Measurements from ENCODE around the gene DRC7.

DRC7 gene

DNA sequence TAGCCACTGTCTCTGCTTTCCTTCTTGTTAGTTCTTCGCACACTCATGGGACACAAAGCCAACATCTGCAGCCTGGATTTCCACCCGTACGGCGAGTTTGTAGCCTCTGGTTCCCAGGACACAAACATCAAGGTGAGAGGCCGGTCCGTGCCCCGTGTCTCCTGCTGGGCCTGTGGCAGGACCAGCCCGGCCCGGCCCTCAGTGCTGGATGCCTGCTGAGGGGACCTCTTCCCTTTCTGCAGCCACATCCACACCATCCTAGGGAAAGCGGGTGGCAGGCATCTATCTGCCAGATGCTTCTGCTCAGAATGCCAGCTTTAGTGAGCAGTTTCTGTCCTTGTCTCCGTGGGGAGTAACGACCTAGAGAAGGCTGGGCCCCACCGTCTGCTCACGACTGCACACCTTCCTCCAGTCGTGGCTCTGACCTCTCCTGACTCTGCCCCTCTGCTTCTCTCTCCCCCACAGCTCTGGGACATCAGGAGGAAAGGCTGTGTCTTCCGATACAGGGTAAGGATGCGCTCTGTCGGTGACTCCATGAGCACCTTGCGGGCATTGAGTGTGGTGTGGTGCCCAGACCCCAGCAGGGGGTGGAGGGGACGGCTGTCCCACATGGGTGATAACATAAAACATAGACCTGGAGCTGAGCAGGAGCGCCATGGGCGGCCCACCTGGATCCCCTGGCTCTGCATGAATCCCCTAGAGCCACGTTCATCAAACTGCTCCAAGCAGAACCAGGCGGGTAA, 56.4 kb downstream of the DRC7 start:
- Histone ChIP-seq H3K9me3 (ENCODE audit: control insufficient read depth, low read length) (no peaks in the 10 kb centered on the region), H3K4me2 (ENCODE audit: low read length) (no peak overlapping the region), H3K79me2 (no peaks in the 10 kb centered on the region), H3K4me3 (ENCODE audit: low read depth, low read length) (no peak overlapping the region), H3K27me3 (ENCODE audit: control insufficient read depth, insufficient read depth, low read length) (no peaks in the 10 kb centered on the region), H2AFZ (no peak overlapping the region), H3K27ac (no peak overlapping the region), H3K36me3 (ENCODE audit: control insufficient read depth, insufficient read depth, low read length) (no peaks in the 10 kb centered on the region), H3K4me1 (no peaks in the 10 kb centered on the region), H3K9ac (no peak overlapping the region)
- TF ChIP-seq, protein P1, sequence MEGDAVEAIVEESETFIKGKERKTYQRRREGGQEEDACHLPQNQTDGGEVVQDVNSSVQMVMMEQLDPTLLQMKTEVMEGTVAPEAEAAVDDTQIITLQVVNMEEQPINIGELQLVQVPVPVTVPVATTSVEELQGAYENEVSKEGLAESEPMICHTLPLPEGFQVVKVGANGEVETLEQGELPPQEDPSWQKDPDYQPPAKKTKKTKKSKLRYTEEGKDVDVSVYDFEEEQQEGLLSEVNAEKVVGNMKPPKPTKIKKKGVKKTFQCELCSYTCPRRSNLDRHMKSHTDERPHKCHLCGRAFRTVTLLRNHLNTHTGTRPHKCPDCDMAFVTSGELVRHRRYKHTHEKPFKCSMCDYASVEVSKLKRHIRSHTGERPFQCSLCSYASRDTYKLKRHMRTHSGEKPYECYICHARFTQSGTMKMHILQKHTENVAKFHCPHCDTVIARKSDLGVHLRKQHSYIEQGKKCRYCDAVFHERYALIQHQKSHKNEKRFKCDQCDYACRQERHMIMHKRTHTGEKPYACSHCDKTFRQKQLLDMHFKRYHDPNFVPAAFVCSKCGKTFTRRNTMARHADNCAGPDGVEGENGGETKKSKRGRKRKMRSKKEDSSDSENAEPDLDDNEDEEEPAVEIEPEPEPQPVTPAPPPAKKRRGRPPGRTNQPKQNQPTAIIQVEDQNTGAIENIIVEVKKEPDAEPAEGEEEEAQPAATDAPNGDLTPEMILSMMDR (IDR thresholded peaks at IDR 0.05) = no peak

DNA sequence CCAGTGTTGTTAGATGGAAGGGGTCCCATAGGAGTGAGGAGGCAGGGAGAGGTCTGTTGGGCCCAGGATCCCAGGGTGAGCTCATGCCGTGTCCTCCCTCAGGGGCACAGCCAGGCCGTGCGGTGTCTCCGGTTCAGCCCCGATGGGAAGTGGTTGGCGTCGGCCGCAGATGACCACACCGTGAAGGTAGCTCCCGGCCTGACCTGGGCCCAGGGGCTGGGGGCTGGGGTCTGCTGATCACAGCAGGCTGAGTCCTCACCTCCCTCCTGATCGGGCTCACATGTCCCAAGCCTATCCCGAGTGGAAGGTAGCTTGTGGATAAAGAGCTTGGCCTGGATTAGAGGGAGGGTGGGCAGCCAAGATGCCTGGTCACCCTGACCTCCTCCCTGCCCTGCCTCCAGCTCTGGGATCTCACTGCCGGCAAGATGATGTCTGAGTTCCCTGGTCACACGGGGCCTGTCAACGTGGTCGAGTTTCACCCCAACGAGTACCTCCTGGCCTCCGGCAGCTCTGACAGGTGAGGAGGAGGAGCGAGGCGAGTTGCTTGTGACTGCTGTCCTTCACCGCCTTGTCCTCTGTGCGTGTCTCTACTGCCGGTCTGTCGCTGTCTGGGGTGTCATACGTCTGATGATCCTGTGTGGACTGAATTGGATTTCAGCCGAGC, 57.1 kb downstream of the DRC7 start:
- Histone ChIP-seq H3K27me3 (ENCODE audit: control insufficient read depth, insufficient read depth, low read length) (no peaks in the 10 kb centered on the region), H3K9ac (no peak overlapping the region), H3K4me2 (ENCODE audit: low read length) (no peak overlapping the region), H3K4me1 (no peaks in the 10 kb centered on the region), H2AFZ (no peak overlapping the region), H3K9me3 (ENCODE audit: control insufficient read depth, low read length) (no peaks in the 10 kb centered on the region), H3K27ac (no peak overlapping the region), H3K79me2 (no peaks in the 10 kb centered on the region), H3K4me3 (ENCODE audit: low read depth, low read length) (no peak overlapping the region), H3K36me3 (ENCODE audit: control insufficient read depth, insufficient read depth, low read length) (no peaks in the 10 kb centered on the region)
- TF ChIP-seq, protein P1 (IDR thresholded peaks at IDR 0.05) = no peak

DNA sequence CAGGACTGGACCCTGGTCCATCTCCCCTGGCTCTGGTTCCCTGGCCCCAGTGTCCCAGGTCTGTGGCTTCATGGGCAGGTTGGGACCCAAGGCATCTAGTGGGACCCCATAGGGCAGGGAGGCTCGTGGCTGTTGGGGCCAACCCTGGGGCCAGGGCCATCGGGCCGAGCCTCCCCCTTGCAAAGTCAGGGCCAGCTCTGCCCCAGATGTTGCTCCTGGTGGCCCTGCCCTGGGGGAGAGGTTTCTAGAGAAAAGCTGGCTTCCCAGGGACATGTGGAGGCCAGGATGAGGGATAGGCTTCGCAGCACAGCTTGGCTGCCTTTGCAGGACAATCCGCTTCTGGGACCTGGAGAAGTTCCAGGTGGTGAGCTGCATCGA, 57.6 kb downstream of the DRC7 start:
- H3K4me1 ChIP-seq = no peaks in the 10 kb centered on the region
- no peak overlapping the region for H3K4me3 ChIP-seq (ENCODE audit: low read depth, low read length)
- H3K36me3 ChIP-seq (ENCODE audit: control insufficient read depth, insufficient read depth, low read length) = no peaks in the 10 kb centered on the region
- H3K27ac ChIP-seq = no peak overlapping the region
- no peaks in the 10 kb centered on the region for H3K79me2 ChIP-seq
- no peak overlapping the region for H2AFZ ChIP-seq
- TF ChIP-seq, protein P1 (IDR thresholded peaks at IDR 0.05) = no peak
- H3K9me3 ChIP-seq (ENCODE audit: control insufficient read depth, low read length) = no peaks in the 10 kb centered on the region
- H3K4me2 ChIP-seq (ENCODE audit: low read length) = no peak overlapping the region
- no peaks in the 10 kb centered on the region for H3K27me3 ChIP-seq (ENCODE audit: control insufficient read depth, insufficient read depth, low read length)
- no peak overlapping the region for H3K9ac ChIP-seq

DNA sequence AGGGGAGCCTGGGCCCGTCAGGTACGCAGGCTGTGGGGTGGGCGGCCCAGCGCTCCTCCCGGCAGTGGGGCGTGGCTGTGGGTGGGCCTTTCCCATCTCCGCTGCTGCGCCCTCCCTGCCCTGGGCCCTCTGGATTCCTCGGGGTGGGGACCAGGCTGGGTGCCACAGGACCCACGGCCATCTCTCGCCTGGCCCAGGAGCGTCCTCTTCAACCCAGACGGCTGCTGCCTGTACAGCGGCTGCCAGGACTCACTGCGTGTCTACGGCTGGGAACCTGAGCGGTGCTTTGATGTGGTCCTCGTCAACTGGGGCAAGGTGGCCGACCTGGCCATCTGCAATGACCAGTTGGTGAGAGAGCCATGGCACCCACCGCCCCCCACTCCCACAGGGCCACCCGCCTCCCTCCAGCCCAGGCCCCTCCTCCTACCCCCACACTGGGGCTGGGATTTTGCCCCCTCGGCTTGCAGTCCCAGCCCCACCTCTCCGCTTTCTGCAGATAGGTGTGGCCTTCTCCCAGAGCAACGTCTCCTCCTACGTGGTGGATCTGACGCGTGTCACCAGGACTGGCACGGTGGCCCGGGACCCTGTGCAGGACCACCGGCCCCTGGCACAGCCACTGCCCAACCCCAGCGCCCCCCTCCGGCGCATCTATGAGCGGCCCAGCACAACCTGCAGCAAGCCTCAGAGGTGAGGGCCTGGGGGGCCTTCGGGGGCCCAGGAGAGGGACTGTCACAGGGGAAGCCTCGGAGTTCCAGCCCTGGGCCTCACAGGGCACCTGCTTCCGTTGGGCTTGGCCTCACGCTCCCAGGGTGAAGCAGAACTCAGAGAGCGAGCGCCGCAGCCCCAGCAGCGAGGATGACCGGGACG, 58.2 kb downstream of the DRC7 start:
- no peaks in the 10 kb centered on the region for H3K36me3 ChIP-seq (ENCODE audit: control insufficient read depth, insufficient read depth, low read length)
- H3K9ac ChIP-seq = no peak overlapping the region
- no peak overlapping the region for H3K27ac ChIP-seq
- H3K4me3 ChIP-seq (ENCODE audit: low read depth, low read length) = no peak overlapping the region
- H3K9me3 ChIP-seq (ENCODE audit: control insufficient read depth, low read length) = no peaks in the 10 kb centered on the region
- H2AFZ ChIP-seq = no peak overlapping the region
- no peaks in the 10 kb centered on the region for H3K27me3 ChIP-seq (ENCODE audit: control insufficient read depth, insufficient read depth, low read length)
- TF ChIP-seq, protein P1 (IDR thresholded peaks at IDR 0.05) = no peak
- H3K4me1 ChIP-seq = no peaks in the 10 kb centered on the region
- no peaks in the 10 kb centered on the region for H3K79me2 ChIP-seq
- no peak overlapping the region for H3K4me2 ChIP-seq (ENCODE audit: low read length)

Data from parathyroid adenoma (tissue), 2 donors.